GM12874 (cell line): ENCODE measurements around the gene ACADVL.

Source experiments
- CTCF ChIP-seq: IDR thresholded peaks from 2 replicates; pipeline ENCODE4 v1.5.1; 2011; ENCODE audit warnings: low read depth, mild to moderate bottlenecking, control low read depth, low read length, moderate library complexity; ENCODE audit not compliant: insufficient read depth

ACADVL gene

GRCh38 chr17:7222093-7222971 lies 2.6 kb downstream of the ACADVL start:
- no peak for TF ChIP-seq CTCF

- TF ChIP-seq CTCF = no peak
Observed at GRCh38 chr17:7222972-7223292, 3.2 kb downstream of the ACADVL start.

DNA sequence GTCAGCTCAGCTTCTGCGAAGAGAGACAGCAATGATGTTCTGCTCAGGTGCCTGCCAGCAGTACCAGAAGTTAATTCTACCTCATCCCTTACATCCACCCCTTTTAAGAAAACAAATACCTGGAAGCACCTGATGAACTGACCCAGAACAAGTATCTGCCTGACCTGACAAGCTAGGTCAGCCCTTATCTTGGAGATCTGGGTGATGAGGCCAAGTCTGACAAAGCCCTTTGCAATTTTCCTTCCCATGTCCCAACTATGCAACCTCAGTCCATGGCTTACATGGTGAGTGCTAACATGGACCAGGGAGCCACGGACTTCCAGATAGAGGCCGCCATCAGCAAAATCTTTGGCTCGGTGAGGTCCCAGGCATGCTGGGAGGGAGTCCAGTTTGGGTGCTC lies 3.6 kb downstream of the ACADVL start:
- TF ChIP-seq CTCF = no peak

DNA sequence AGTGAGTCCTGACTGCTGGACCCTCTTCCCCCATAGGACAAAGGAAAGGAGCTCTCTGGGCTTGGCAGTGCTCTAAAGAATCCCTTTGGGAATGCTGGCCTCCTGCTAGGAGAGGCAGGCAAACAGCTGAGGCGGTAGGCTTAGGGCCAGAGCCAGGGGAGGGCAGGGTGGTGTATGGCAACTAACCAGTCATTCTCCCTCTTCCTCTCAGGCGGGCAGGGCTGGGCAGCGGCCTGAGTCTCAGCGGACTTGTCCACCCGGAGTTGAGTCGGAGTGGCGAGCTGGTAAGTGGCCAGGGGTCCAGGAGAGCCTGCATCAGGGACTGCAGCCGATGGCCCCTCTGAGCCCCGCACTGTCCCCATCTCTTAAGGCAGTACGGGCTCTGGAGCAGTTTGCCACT lies 4.4 kb downstream of the ACADVL start:
- no peak for TF ChIP-seq CTCF

DNA sequence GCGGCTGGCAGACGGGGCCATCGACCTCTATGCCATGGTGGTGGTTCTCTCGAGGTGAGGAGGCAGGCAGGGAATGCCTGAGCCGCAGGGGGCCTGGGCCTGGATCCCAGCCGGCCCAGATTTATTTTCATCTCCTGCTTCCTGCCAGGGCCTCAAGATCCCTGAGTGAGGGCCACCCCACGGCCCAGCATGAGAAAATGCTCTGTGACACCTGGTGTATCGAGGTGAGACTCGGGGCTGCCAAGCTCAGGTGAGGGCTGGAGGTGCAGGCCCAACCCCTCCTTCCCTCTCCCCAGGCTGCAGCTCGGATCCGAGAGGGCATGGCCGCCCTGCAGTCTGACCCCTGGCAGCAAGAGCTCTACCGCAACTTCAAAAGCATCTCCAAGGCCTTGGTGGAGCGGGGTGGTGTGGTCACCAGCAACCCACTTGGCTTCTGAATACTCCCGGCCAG lies 4.9 kb downstream of the ACADVL start:
- TF ChIP-seq CTCF = no peak

- no peak for TF ChIP-seq CTCF
Observed at GRCh38 chr17:7225711-7226331, 6.1 kb downstream of the ACADVL start.

GRCh38 chr17:7226721-7227710 lies 7.3 kb downstream of the ACADVL start:
- no peak for TF ChIP-seq CTCF
